HG02885 (cell line): ENCODE measurements around the gene TIMP1.
A peak's percentile ranks its signal among the peaks of the same experiment; 100 is the strongest.

Source experiments
- ATAC-seq: cut with Tn5 transposase; IDR thresholded peaks from one replicate; pipeline ENCODE4 v1.9.1; 2021; ENCODE audit warnings: mild to moderate bottlenecking; ENCODE audit not compliant: unreplicated experiment, poor library complexity

TIMP1 gene

GRCh38 chrX:47581731-47582647 lies at the start of gene TIMP1:
Gene TIMP1, plus strand, starts transcription at chrX:47582436. Its CDS starts 980 bp downstream, at chrX:47583416.
- peak; percentile 90 for ATAC-seq

DNA sequence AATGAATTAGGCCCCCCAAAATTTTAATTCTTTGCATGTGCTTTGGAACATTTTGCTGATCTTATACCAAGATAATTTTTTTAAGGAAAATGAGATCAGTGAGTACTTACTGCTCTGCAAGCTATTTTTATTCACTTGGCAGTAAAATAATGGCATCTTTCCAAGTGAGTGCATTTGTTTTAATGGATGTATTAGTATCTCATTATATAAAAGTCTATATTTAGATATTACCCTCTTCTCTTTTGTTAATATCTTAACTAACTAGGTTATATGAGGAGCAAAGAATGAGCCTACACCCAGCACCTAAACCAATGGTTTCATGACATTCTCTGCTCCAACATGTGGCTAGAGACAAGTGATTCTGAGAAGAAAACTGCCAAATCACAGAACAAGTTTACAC lies 42.4 kb upstream of the TIMP1 start:
- no peak for ATAC-seq

GRCh38 chrX:47540754-47541538 lies 41.3 kb upstream of the TIMP1 start:
- ATAC-seq, result peak; percentile 70

GRCh38 chrX:47543496-47543895 lies 38.7 kb upstream of the TIMP1 start:
- ATAC-seq, result no peak

- peak; percentile 88 for ATAC-seq
Measured at GRCh38 chrX:47556045-47556623, 26.1 kb upstream of the TIMP1 start.

- ATAC-seq, result no peak
Measured at GRCh38 chrX:47558436-47558835, 23.8 kb upstream of the TIMP1 start.

GRCh38 chrX:47560179-47560933 lies 21.9 kb upstream of the TIMP1 start:
- no peak for ATAC-seq

DNA sequence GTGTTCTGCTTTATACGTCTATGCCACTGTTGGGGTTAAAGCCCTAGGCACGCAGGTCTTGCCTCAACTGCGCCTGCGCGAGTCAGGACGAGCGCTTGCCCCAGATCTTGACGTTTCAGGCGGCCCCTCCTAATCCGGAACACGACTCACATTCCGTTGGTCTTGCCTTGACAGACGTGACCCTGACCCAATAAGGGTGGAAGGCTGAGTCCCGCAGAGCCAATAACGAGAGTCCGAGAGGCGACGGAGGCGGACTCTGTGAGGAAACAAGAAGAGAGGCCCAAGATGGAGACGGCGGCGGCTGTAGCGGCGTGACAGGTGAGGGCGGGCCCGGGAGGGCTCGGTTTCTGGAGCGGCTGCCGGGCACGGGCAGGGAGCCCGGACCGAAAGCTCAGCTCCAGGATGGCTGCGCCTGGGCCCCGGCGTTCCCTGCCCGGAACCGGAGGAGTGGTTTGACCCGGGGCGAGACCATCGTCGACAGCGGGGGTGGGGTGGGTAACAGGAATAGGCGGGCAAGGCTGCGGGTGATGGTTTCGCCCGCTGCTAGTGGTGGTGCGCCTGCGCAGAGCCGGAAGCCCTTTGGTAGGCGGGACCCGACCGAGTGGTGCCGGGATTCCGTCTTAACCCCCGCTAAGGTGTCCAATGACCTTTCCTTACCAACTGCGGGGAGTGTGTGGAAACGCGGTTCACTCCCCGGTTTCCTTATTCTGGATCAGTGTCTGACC lies 21.1 kb upstream of the TIMP1 start, which contains the start of gene ARAF:
Gene ARAF (plus strand): TSS at position 272 of the 725 bp plus-strand sequence. CDS start 1,763 bp downstream, outside the sequence.
- ATAC-seq, result peak; percentile 89

DNA sequence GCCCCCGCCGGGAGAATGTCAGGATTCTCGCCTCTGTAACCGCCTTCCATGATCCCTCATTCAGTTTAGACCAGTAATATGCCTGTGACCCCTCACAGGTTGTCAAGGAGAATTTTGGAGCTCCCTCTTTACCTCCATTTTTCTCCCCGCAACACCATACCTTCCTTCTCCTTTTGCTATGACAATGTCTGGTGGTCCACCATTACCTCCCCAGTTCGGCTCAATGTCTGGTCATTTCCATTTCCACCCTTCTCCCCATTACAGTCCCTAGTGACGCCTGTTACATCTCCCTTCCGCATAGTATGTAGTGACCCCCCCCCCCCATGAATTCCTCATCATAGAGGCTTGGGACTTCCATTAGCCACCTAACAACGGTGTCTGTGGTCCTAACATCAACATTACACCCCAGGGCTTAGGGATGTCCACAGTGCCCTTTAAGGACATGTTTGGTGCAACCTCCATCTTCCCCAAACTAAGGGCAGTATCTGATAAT lies 20.5 kb upstream of the TIMP1 start:
- ATAC-seq, result no peak

DNA sequence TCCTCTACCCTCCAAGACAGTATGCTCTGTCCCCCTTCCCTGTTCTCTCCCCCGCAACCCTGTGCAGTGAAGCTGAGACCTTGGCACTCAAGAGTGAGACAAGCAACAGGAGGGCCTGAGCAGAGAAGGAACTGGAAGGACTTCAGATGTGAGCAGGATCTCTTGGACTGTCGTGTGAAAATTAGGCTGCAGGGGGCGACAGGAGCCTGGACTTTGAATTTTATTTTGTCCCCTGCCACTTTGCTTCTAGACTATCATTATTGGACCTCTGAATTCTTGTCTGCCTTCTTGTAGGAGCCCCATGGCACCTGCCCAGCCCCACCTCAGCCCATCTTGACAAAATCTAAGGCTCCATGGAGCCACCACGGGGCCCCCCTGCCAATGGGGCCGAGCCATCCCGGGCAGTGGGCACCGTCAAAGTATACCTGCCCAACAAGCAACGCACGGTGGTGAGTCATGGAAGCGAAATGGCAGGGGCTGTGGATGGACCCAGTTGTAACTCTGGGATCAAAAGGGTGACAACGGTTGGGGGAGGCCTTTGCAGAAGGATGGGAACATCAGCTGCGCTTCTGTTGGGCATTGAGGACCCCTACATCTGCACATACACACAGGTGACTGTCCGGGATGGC lies 19.5 kb upstream of the TIMP1 start:
- ATAC-seq, result no peak

DNA sequence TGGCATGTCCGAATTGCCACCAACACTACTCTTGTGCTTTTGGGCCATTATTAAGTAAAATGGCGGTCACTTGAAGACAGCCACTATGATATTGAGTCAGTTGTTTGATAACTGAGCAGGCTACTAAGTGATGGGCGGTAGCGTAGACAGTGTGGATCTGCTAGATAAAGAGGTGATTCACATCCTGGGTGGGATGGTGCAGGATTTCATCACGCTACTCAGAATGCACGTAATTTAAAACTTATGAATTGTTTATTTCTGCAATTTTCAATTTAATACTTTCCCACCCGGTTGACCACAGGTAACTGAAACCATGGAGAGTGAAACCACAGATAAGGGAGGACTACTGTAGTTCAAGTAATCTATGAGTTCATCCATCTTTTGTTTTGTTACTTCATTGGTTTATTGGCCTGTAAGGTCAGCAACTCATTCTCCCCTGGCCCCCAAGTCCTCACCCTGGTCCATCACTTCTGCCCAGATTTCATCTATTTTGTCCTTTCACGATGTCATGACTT lies 18.4 kb upstream of the TIMP1 start:
- ATAC-seq, result no peak

DNA sequence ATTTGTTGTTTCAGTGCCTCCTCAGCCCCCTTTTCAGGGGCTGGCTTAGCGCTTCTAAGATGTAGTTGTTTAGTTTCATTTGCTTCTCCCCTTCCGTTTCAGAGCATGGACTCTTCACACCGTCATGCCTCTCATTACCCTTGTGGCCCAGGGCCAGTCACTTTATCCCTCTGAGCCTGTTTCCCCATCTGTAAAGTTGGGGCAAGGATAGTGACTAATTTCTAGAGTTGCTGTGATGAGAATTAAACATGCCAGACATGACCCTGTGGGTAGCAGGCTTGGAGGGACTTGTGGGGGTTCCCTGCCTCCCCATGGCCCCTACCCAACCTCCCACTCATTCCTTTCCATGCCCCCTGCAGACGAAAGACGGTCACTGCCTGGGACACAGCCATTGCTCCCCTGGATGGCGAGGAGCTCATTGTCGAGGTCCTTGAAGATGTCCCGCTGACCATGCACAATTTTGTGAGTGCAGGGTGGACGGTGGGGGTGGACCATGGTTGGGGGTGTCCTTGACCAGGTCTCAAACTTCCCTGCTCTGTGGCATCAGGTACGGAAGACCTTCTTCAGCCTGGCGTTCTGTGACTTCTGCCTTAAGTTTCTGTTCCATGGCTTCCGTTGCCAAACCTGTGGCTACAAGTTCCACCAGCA lies 17.7 kb upstream of the TIMP1 start:
- ATAC-seq, result no peak

DNA sequence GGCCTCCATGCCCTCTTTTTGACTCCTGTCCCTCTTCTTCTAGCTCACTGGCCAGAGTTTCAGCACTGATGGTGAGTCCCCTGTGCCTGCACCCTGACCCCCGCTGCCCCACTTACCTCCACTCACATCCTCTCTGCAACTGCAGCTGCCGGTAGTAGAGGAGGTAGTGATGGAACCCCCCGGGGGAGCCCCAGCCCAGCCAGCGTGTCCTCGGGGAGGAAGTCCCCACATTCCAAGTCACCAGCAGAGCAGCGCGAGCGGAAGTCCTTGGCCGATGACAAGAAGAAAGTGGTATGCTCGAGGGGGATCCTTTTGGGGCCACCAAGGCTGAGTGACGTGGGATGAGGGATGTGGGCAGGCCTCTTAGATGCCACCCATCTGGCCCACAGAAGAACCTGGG lies 15.4 kb upstream of the TIMP1 start:
- ATAC-seq, result no peak

- ATAC-seq, result no peak
Measured at GRCh38 chrX:47568656-47569295, 13.5 kb upstream of the TIMP1 start.

GRCh38 chrX:47570794-47571193 lies 11.4 kb upstream of the TIMP1 start:
- no peak for ATAC-seq

- ATAC-seq, result no peak
Measured at GRCh38 chrX:47571215-47571614, 11.0 kb upstream of the TIMP1 start.

- ATAC-seq, result no peak
Measured at GRCh38 chrX:47571896-47572295, 10.3 kb upstream of the TIMP1 start.
